Liver (tissue), 3 donors: ENCODE results near the gene GPR148.

Experiments
- ATF3 ChIP-seq: IDR thresholded peaks from 2 replicates; pipeline ENCODE4 v1.6.1; 2016; ENCODE audit warnings: antibody characterized with exemption
- HNF4A ChIP-seq, 2 donors: conservative IDR thresholded peaks; 2 replicates each; pipeline ENCODE4 v1.6.1; 2016; ENCODE audit warnings: antibody characterized with exemption in 2 of 2, mild to moderate bottlenecking in 2 of 2
- JUND ChIP-seq, 2 donors: IDR thresholded peaks; 2 replicates each; pipeline ENCODE4 v1.6.1; 2016; ENCODE audit warnings: antibody characterized with exemption in 2 of 2
- RAD21 ChIP-seq, 2 donors: IDR thresholded peaks; 2 replicates each; pipeline ENCODE4 v1.6.1; 2016; ENCODE audit warnings: antibody characterized with exemption in 2 of 2, mild to moderate bottlenecking in 2 of 2
- TAF1 ChIP-seq: conservative IDR thresholded peaks from 2 replicates; pipeline ENCODE4 v1.6.1; 2016; ENCODE audit warnings: antibody characterized with exemption, mild to moderate bottlenecking
- YY1 ChIP-seq: IDR thresholded peaks from 2 replicates; pipeline ENCODE4 v1.6.1; 2016; ENCODE audit warnings: antibody characterized with exemption, mild to moderate bottlenecking
- TF ChIP-seq, protein P1 (sequence below): fragments of 150-350 bp; IDR thresholded peaks from 2 replicates; pipeline ENCODE4 v1.5.1; 2017; ENCODE audit warnings: improper control_type of control experiment, low read depth, low read length; ENCODE audit not compliant: missing input control
- TF ChIP-seq, protein P2 (sequence below): IDR thresholded peaks from 2 replicates; pipeline ENCODE4 v1.6.1; 2016; ENCODE audit warnings: antibody characterized with exemption, mild to moderate bottlenecking
- TF ChIP-seq, protein P3 (sequence below): IDR thresholded peaks from 2 replicates; pipeline ENCODE4 v1.6.1; 2016; ENCODE audit warnings: antibody characterized with exemption
- TF ChIP-seq, protein P4 (sequence below): IDR thresholded peaks from 2 replicates; pipeline ENCODE4 v1.6.1; 2016; ENCODE audit warnings: antibody characterized with exemption
- donor health status: healthy.
- donor health status: healthy.

DNA sequence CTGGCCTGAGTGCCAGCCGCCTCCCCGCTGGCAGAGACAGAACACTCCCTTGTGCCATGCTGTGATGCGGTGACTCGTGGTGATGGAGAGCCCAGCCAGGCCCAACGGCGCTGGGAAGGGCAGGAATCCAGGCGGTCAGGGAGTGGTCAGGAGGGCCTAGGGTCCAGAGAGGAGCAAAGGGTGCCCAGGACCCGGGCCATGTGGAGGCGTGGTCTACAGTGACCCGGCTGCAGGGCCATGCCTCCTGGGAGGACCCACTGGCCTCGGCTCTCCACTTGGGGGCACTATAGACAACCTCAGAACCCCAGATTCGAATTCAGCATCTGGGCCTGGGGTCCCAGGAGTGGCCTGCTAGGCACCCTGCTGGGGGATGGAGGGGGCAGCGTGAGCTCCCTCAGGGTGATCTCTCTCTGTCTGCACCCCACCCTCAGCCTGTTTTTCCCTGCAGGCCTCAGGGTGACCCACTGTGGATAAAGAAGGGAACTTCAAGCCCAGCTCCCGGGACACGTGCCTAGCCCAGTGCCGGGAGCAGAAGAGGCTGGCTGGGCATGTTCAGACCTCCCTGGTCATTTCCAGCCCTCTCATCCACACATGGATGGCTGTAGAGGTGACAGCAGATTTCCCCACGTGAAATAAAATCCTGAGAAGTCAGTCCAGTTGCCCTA, 39.5 kb downstream of the GPR148 start:
- TF ChIP-seq RAD21 (IDR thresholded peaks at IDR 0.05) (no peak), HNF4A (conservative IDR thresholded peaks at IDR 0.05) (no peak), JUND (IDR thresholded peaks at IDR 0.05) (no peak), TAF1 (no peak), ATF3 (no peak), YY1 (no peak)
- TF ChIP-seq, protein P1, sequence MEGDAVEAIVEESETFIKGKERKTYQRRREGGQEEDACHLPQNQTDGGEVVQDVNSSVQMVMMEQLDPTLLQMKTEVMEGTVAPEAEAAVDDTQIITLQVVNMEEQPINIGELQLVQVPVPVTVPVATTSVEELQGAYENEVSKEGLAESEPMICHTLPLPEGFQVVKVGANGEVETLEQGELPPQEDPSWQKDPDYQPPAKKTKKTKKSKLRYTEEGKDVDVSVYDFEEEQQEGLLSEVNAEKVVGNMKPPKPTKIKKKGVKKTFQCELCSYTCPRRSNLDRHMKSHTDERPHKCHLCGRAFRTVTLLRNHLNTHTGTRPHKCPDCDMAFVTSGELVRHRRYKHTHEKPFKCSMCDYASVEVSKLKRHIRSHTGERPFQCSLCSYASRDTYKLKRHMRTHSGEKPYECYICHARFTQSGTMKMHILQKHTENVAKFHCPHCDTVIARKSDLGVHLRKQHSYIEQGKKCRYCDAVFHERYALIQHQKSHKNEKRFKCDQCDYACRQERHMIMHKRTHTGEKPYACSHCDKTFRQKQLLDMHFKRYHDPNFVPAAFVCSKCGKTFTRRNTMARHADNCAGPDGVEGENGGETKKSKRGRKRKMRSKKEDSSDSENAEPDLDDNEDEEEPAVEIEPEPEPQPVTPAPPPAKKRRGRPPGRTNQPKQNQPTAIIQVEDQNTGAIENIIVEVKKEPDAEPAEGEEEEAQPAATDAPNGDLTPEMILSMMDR: no peak
- TF ChIP-seq, protein P2, sequence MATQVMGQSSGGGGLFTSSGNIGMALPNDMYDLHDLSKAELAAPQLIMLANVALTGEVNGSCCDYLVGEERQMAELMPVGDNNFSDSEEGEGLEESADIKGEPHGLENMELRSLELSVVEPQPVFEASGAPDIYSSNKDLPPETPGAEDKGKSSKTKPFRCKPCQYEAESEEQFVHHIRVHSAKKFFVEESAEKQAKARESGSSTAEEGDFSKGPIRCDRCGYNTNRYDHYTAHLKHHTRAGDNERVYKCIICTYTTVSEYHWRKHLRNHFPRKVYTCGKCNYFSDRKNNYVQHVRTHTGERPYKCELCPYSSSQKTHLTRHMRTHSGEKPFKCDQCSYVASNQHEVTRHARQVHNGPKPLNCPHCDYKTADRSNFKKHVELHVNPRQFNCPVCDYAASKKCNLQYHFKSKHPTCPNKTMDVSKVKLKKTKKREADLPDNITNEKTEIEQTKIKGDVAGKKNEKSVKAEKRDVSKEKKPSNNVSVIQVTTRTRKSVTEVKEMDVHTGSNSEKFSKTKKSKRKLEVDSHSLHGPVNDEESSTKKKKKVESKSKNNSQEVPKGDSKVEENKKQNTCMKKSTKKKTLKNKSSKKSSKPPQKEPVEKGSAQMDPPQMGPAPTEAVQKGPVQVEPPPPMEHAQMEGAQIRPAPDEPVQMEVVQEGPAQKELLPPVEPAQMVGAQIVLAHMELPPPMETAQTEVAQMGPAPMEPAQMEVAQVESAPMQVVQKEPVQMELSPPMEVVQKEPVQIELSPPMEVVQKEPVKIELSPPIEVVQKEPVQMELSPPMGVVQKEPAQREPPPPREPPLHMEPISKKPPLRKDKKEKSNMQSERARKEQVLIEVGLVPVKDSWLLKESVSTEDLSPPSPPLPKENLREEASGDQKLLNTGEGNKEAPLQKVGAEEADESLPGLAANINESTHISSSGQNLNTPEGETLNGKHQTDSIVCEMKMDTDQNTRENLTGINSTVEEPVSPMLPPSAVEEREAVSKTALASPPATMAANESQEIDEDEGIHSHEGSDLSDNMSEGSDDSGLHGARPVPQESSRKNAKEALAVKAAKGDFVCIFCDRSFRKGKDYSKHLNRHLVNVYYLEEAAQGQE: no peak
- TF ChIP-seq, protein P3, sequence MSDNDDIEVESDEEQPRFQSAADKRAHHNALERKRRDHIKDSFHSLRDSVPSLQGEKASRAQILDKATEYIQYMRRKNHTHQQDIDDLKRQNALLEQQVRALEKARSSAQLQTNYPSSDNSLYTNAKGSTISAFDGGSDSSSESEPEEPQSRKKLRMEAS: no peak
- TF ChIP-seq, protein P4, sequence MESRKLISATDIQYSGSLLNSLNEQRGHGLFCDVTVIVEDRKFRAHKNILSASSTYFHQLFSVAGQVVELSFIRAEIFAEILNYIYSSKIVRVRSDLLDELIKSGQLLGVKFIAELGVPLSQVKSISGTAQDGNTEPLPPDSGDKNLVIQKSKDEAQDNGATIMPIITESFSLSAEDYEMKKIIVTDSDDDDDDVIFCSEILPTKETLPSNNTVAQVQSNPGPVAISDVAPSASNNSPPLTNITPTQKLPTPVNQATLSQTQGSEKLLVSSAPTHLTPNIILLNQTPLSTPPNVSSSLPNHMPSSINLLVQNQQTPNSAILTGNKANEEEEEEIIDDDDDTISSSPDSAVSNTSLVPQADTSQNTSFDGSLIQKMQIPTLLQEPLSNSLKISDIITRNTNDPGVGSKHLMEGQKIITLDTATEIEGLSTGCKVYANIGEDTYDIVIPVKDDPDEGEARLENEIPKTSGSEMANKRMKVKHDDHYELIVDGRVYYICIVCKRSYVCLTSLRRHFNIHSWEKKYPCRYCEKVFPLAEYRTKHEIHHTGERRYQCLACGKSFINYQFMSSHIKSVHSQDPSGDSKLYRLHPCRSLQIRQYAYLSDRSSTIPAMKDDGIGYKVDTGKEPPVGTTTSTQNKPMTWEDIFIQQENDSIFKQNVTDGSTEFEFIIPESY: no peak
